Measurements from ENCODE around the gene APEX1.
"Not testable (repeated sequence)": the region's sequence is repeated elsewhere in the genome, so short reads cannot be mapped to it uniquely, and the experiment has no call there.

APEX1 gene

GRCh38 chr14:20472536-20473169 is 17.6 kb downstream of the APEX1 start:
- no peak for DNase-seq (ENCODE audit: low spot score)

GRCh38 chr14:20476776-20477175 is 21.8 kb downstream of the APEX1 start:
- DNase-seq (ENCODE audit: low spot score): no peak

- no peak for DNase-seq (ENCODE audit: low spot score)
Measured at GRCh38 chr14:20477211-20477876, 22.3 kb downstream of the APEX1 start.

- no peak for DNase-seq (ENCODE audit: low spot score)
Measured at GRCh38 chr14:20478894-20479293, 23.9 kb downstream of the APEX1 start.

GRCh38 chr14:20482382-20482781 is 27.4 kb downstream of the APEX1 start:
- no peak for DNase-seq (ENCODE audit: low spot score)

GRCh38 chr14:20485900-20486299 is 30.9 kb downstream of the APEX1 start:
- no peak for DNase-seq (ENCODE audit: low spot score)

- DNase-seq (ENCODE audit: low spot score): no peak
Measured at GRCh38 chr14:20486684-20487395, 31.8 kb downstream of the APEX1 start.

GRCh38 chr14:20487396-20487725 is 32.3 kb downstream of the APEX1 start:
- no peak for DNase-seq (ENCODE audit: low spot score)

GRCh38 chr14:20489093-20489994 is 34.3 kb downstream of the APEX1 start:
- DNase-seq (ENCODE audit: low spot score): no peak

GRCh38 chr14:20490563-20490962 is 35.5 kb downstream of the APEX1 start:
- no peak for DNase-seq (ENCODE audit: low spot score)

- no peak for DNase-seq (ENCODE audit: low spot score)
Measured at GRCh38 chr14:20492486-20492885, 37.5 kb downstream of the APEX1 start.

- no peak for DNase-seq (ENCODE audit: low spot score)
Measured at GRCh38 chr14:20493634-20494033, 38.6 kb downstream of the APEX1 start.

GRCh38 chr14:20494935-20495766 is 40.1 kb downstream of the APEX1 start:
- no peak for DNase-seq (ENCODE audit: low spot score)

- DNase-seq (ENCODE audit: low spot score): no peak
Measured at GRCh38 chr14:20498622-20499021, 43.6 kb downstream of the APEX1 start.

GRCh38 chr14:20499108-20499507 is 44.1 kb downstream of the APEX1 start:
- DNase-seq (ENCODE audit: low spot score): no peak

- DNase-seq (ENCODE audit: low spot score): no peak
Measured at GRCh38 chr14:20499881-20500280, 44.9 kb downstream of the APEX1 start.

GRCh38 chr14:20501346-20501745 is 46.3 kb downstream of the APEX1 start:
- DNase-seq (ENCODE audit: low spot score): no peak

- no peak for DNase-seq (ENCODE audit: low spot score)
Measured at GRCh38 chr14:20503898-20504297, 48.9 kb downstream of the APEX1 start.

GRCh38 chr14:20506276-20506675 is 51.2 kb downstream of the APEX1 start:
- not testable (repeated sequence) for DNase-seq (ENCODE audit: low spot score)

- DNase-seq (ENCODE audit: low spot score): not testable (repeated sequence)
Measured at GRCh38 chr14:20506752-20507151, 51.7 kb downstream of the APEX1 start.
